HEK293 (cell line): ENCODE measurements around the gene FUT4.

Experiments
- CTCF ChIA-PET: fragments of 350-600 bp; formaldehyde crosslinking; extraction: SDS; loops from one replicate; lab custom pipeline; 2021; ENCODE audit warnings: antibody characterized with exemption; lab: Yijun Ruan, JAX
- POLR2A ChIA-PET: fragments of 300-600 bp; formaldehyde crosslinking; extraction: SDS; loops from one replicate; lab custom pipeline; 2020; ENCODE audit warnings: antibody characterized with exemption, inconsistent platforms; lab: Yijun Ruan, JAX
- H3K27ac ChIP-seq: fragments of 200-500 bp; sonication (Bioruptor generic); 2 replicates; pipeline ENCODE4 v1.5.1; 2014; ENCODE audit warnings: low read depth, low read length, control low read depth, inconsistent platforms; ENCODE audit errors: extremely low read depth
- H3K36me3 ChIP-seq, 2 experiments: fragments of 200-500 bp in 1 of 2; sonication (Bioruptor generic) in 1 of 2; 1 replicate in 1 of 2; 2 replicates in 1 of 2; pipeline ENCODE4 v1.5.1; 2014 to 2017; ENCODE audit warnings: inconsistent platforms in 2 of 2, low read length in 2 of 2; ENCODE audit not compliant: control insufficient read depth in 2 of 2, insufficient read depth in 1 of 2
- H3K4me1 ChIP-seq: fragments of 200-500 bp; sonication (Bioruptor generic); 2 replicates; pipeline ENCODE4 v1.5.1; 2014; ENCODE audit warnings: mild to moderate bottlenecking, low read length, inconsistent platforms; ENCODE audit not compliant: control insufficient read depth, insufficient read depth
- H3K4me3 ChIP-seq: 2 replicates; pipeline ENCODE4 v1.5.1; 2011; ENCODE audit warnings: low read depth, mild to moderate bottlenecking, control low read depth, low read length, moderate library complexity
- H3K9me3 ChIP-seq: fragments of 200-500 bp; sonication (Bioruptor generic); 2 replicates; pipeline ENCODE4 v1.5.1; 2014; ENCODE audit warnings: low read depth, low read length, inconsistent platforms; ENCODE audit not compliant: control insufficient read depth, insufficient read depth
- GLIS2 ChIP-seq: fragments of 450-650 bp; formaldehyde crosslinking; IDR thresholded peaks from 2 replicates; pipeline ENCODE4 v1.5.1; 2016; ENCODE audit warnings: missing biosample characterization, missing genetic modification characterization
- SCRT2 ChIP-seq: fragments of 450-650 bp; formaldehyde crosslinking; IDR thresholded peaks from 2 replicates; pipeline ENCODE4 v1.5.1; 2016; ENCODE audit warnings: missing biosample characterization, missing genetic modification characterization
- YY2 ChIP-seq: fragments of 450-650 bp; formaldehyde crosslinking; IDR thresholded peaks from 2 replicates; pipeline ENCODE4 v1.5.1; 2016; ENCODE audit warnings: missing biosample characterization, missing genetic modification characterization
- ZFP69B ChIP-seq: fragments of 450-650 bp; formaldehyde crosslinking; IDR thresholded peaks from 2 replicates; pipeline ENCODE4 v1.5.1; 2016; ENCODE audit warnings: missing biosample characterization, missing genetic modification characterization
- ZNF121 ChIP-seq: fragments of 450-650 bp; formaldehyde crosslinking; IDR thresholded peaks from 2 replicates; pipeline ENCODE4 v1.5.1; 2016; ENCODE audit warnings: missing biosample characterization, missing genetic modification characterization
- ZNF2 ChIP-seq: fragments of 450-650 bp; formaldehyde crosslinking; IDR thresholded peaks from 2 replicates; pipeline ENCODE4 v1.5.1; 2016; ENCODE audit warnings: missing biosample characterization, missing genetic modification characterization
- ZNF404 ChIP-seq: fragments of 450-650 bp; formaldehyde crosslinking; IDR thresholded peaks from 2 replicates; pipeline ENCODE4 v1.5.1; 2017; ENCODE audit warnings: missing biosample characterization, missing genetic modification characterization
- ZNF48 ChIP-seq: fragments of 450-650 bp; formaldehyde crosslinking; IDR thresholded peaks from 2 replicates; pipeline ENCODE4 v1.5.1; 2016; ENCODE audit warnings: missing biosample characterization, missing genetic modification characterization
- ZNF544 ChIP-seq: fragments of 450-650 bp; formaldehyde crosslinking; IDR thresholded peaks from 2 replicates; pipeline ENCODE4 v1.5.0; 2017; ENCODE audit warnings: missing biosample characterization, missing genetic modification characterization
- ZNF555 ChIP-seq: fragments of 450-650 bp; formaldehyde crosslinking; conservative IDR thresholded peaks from 2 replicates; pipeline ENCODE4 v1.5.1; 2017; ENCODE audit warnings: missing biosample characterization, mild to moderate bottlenecking, missing genetic modification characterization, inconsistent platforms
- ZNF558 ChIP-seq: fragments of 450-650 bp; formaldehyde crosslinking; IDR thresholded peaks from 2 replicates; pipeline ENCODE4 v1.5.1; 2016; ENCODE audit warnings: missing biosample characterization, missing genetic modification characterization
- ZNF600 ChIP-seq: fragments of 450-650 bp; formaldehyde crosslinking; IDR thresholded peaks from 2 replicates; pipeline ENCODE4 v1.5.1; 2016; ENCODE audit warnings: missing biosample characterization, missing genetic modification characterization
- ZNF658 ChIP-seq: fragments of 450-650 bp; formaldehyde crosslinking; IDR thresholded peaks from 2 replicates; pipeline ENCODE4; 2016; ENCODE audit warnings: missing biosample characterization, missing genetic modification characterization
- ZNF660 ChIP-seq: fragments of 450-650 bp; IDR thresholded peaks from 2 replicates; pipeline ENCODE4 v1.5.1; 2018; ENCODE audit warnings: missing biosample characterization, mild to moderate bottlenecking, missing genetic modification characterization
- ZNF670 ChIP-seq: fragments of 450-650 bp; formaldehyde crosslinking; IDR thresholded peaks from 2 replicates; pipeline ENCODE4 v1.5.1; 2016; ENCODE audit warnings: missing biosample characterization, missing genetic modification characterization, low read depth
- ZNF747 ChIP-seq: fragments of 450-650 bp; formaldehyde crosslinking; IDR thresholded peaks from 2 replicates; pipeline ENCODE4 v1.5.1; 2016; ENCODE audit warnings: missing biosample characterization, missing genetic modification characterization
- ZNF777 ChIP-seq: fragments of 450-650 bp; formaldehyde crosslinking; IDR thresholded peaks from 2 replicates; pipeline ENCODE4 v1.5.1; 2017; ENCODE audit warnings: missing biosample characterization, missing genetic modification characterization, borderline replicate concordance
- ZNF785 ChIP-seq: fragments of 450-650 bp; formaldehyde crosslinking; IDR thresholded peaks from 2 replicates; pipeline ENCODE4 v1.5.1; 2016; ENCODE audit warnings: missing biosample characterization, missing genetic modification characterization
- ZNF830 ChIP-seq: fragments of 450-650 bp; IDR thresholded peaks from 2 replicates; pipeline ENCODE4 v1.5.0; 2018; ENCODE audit warnings: missing biosample characterization, missing genetic modification characterization, low read depth, mild to moderate bottlenecking, moderate library complexity
- TF ChIP-seq, protein P1 (sequence below): fragments of 450-650 bp; formaldehyde crosslinking; IDR thresholded peaks from 2 replicates; pipeline ENCODE4 v1.5.1; 2017; ENCODE audit warnings: missing biosample characterization, missing genetic modification characterization
- TF ChIP-seq, protein P2 (sequence below): fragments of 450-650 bp; formaldehyde crosslinking; IDR thresholded peaks from 2 replicates; pipeline ENCODE4 v1.5.1; 2016; ENCODE audit warnings: missing biosample characterization, missing genetic modification characterization
- TF ChIP-seq, protein P3 (sequence below): fragments of 450-650 bp; formaldehyde crosslinking; IDR thresholded peaks from 2 replicates; pipeline ENCODE4; 2016; ENCODE audit warnings: missing biosample characterization, missing genetic modification characterization
- TF ChIP-seq, protein P4 (sequence below): fragments of 450-650 bp; formaldehyde crosslinking; IDR thresholded peaks from 2 replicates; pipeline ENCODE4 v1.5.1; 2016; ENCODE audit warnings: missing biosample characterization, missing genetic modification characterization

FUT4 gene

DNA sequence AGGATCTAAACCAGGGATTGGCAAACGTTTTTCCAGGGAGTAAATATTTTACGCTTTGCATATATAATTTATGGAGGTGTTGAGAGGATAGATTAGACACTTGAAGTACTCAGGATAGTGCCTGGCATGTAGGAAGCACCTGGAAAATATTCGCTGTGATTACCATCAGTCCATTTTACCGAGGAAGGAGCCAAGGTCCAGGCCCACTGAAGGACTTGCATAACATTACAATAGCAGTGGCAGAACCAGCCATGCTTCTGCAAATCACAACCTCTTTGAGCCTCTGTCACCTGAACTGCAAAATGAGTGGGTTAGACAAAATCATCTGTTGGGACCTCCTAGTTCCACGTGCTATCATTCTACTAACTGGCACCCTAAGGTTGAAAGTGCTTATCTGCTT, 5.4 kb downstream of the FUT4 start:
- ChIA-PET POLR2A (no interaction called here), CTCF (no interaction called here)
- Histone ChIP-seq H3K4me1 (no peaks in the 10 kb centered on the region; the same call in 1 of the 2 replicates), H3K27ac (no peak overlapping the region), H3K4me3 (no peak overlapping the region), H3K36me3 (no peaks in the 10 kb centered on the region), H3K9me3 (no peaks in the 10 kb centered on the region)
- TF ChIP-seq ZNF404 (no peak), ZNF600 (0 out of 2 replicates have a peak, but pooled peaks have one; percentile 39), ZNF670 (tag by site-specific recombination) (no peak)
- TF ChIP-seq, protein P1, sequence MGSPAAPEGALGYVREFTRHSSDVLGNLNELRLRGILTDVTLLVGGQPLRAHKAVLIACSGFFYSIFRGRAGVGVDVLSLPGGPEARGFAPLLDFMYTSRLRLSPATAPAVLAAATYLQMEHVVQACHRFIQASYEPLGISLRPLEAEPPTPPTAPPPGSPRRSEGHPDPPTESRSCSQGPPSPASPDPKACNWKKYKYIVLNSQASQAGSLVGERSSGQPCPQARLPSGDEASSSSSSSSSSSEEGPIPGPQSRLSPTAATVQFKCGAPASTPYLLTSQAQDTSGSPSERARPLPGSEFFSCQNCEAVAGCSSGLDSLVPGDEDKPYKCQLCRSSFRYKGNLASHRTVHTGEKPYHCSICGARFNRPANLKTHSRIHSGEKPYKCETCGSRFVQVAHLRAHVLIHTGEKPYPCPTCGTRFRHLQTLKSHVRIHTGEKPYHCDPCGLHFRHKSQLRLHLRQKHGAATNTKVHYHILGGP (tag by site-specific recombination) = no peak
- TF ChIP-seq, protein P2, sequence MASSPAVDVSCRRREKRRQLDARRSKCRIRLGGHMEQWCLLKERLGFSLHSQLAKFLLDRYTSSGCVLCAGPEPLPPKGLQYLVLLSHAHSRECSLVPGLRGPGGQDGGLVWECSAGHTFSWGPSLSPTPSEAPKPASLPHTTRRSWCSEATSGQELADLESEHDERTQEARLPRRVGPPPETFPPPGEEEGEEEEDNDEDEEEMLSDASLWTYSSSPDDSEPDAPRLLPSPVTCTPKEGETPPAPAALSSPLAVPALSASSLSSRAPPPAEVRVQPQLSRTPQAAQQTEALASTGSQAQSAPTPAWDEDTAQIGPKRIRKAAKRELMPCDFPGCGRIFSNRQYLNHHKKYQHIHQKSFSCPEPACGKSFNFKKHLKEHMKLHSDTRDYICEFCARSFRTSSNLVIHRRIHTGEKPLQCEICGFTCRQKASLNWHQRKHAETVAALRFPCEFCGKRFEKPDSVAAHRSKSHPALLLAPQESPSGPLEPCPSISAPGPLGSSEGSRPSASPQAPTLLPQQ (tag by site-specific recombination) = no peak

DNA sequence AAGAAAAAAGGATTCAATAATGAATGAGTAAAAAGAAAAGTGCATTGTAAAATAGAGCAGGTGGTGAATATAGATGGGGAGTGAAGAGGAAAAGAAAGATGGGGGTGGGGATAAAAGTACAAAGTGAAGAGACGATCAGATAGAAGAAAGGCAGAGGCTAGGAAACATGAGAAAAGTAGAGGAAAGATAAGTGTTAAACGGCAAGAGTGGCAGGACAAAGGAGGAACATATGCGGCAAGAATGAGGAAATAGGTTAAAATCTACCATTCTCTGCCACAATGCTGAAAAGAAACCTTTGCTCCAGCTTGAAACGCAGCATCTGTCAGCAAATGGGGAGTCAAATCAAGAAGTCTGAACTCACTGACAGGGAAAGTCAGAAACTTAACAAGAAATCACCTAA, 6.8 kb downstream of the FUT4 start:
- Histone ChIP-seq H3K9me3 (no peaks in the 10 kb centered on the region), H3K4me3 (no peak overlapping the region), H3K4me1 (no peaks in the 10 kb centered on the region; the same call in 1 of the 2 replicates), H3K36me3 (no peaks in the 10 kb centered on the region), H3K27ac (no peak overlapping the region)
- ChIA-PET CTCF (interaction anchor here (0.6 to 0.8 kb wide), 2 partner anchors 9 to 127 kb away, joined by 3 read pairs; no protein-coding TSS in a partner anchor), POLR2A (interaction anchor here (0.7 kb wide), 1 partner anchor 719 kb away, joined by 3 read pairs; no protein-coding TSS in a partner anchor)
- no peak for TF ChIP-seq ZNF660
- TF ChIP-seq ZNF48 (tag by site-specific recombination) = no peak
- TF ChIP-seq, protein P3, sequence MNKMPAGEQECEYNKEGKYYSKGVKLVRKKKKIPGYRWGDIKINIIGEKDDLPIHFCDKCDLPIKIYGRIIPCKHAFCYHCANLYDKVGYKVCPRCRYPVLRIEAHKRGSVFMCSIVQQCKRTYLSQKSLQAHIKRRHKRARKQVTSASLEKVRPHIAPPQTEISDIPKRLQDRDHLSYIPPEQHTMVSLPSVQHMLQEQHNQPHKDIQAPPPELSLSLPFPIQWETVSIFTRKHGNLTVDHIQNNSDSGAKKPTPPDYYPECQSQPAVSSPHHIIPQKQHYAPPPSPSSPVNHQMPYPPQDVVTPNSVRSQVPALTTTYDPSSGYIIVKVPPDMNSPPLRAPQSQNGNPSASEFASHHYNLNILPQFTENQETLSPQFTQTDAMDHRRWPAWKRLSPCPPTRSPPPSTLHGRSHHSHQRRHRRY (tag by site-specific recombination) = no peak
- TF ChIP-seq ZNF785 (tag by site-specific recombination) = no peak
- TF ChIP-seq GLIS2 (tag by site-specific recombination) = no peak

DNA sequence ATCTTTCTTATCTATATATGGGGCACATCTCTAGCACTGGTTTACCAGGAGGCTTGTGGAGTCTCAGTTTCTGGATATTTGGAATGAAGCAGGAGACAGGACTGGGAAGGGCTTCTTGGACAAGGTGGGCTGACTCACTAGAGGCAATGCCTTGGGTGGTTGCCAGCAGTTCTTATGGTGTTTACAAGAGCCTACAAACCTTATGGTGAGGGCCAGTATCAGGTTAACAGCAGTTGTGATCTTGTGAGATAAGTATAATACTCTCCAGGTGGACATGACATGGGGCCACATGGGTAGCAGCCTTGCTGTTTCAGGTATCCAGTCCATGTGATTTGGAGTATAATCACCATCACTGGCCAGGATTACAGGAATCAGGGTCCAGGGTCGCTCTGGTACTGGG, 10.2 kb downstream of the FUT4 start:
- H3K4me1 ChIP-seq = no peaks in the 10 kb centered on the region; the same call in 1 of the 2 replicates
- TF ChIP-seq ZNF2 (tag by site-specific recombination) (no peak), ZNF555 (no peak), SCRT2 (no peak), ZNF830 (tag by site-specific recombination) (no peak), ZNF558 (tag by site-specific recombination) (no peak), YY2 (tag by site-specific recombination) (no peak), ZNF48 (tag by site-specific recombination) (no peak), ZNF747 (no peak), ZNF777 (tag by site-specific recombination) (no peak), ZNF544 (tag by site-specific recombination) (no peak), ZFP69B (no peak), ZNF658 (tag by site-specific recombination) (no peak), ZNF121 (tag by site-specific recombination) (no peak)
- TF ChIP-seq, protein P4, sequence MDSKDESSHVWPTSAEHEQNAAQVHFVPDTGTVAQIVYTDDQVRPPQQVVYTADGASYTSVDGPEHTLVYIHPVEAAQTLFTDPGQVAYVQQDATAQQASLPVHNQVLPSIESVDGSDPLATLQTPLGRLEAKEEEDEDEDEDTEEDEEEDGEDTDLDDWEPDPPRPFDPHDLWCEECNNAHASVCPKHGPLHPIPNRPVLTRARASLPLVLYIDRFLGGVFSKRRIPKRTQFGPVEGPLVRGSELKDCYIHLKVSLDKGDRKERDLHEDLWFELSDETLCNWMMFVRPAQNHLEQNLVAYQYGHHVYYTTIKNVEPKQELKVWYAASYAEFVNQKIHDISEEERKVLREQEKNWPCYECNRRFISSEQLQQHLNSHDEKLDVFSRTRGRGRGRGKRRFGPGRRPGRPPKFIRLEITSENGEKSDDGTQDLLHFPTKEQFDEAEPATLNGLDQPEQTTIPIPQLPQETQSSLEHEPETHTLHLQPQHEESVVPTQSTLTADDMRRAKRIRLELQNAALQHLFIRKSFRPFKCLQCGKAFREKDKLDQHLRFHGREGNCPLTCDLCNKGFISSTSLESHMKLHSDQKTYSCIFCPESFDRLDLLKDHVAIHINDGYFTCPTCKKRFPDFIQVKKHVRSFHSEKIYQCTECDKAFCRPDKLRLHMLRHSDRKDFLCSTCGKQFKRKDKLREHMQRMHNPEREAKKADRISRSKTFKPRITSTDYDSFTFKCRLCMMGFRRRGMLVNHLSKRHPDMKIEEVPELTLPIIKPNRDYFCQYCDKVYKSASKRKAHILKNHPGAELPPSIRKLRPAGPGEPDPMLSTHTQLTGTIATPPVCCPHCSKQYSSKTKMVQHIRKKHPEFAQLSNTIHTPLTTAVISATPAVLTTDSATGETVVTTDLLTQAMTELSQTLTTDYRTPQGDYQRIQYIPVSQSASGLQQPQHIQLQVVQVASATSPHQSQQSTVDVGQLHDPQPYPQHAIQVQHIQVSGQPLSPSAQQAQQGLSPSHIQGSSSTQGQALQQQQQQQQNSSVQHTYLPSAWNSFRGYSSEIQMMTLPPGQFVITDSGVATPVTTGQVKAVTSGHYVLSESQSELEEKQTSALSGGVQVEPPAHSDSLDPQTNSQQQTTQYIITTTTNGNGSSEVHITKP (tag by site-specific recombination) = no peak
- TF ChIP-seq, all 188 proteins: peak for 0
- no peaks in the 10 kb centered on the region for H3K9me3 ChIP-seq
- H3K4me3 ChIP-seq = no peak overlapping the region
- ChIA-PET POLR2A (interaction anchor here (1.9 kb wide), 1 partner anchor 10 kb away, joined by 6 read pairs; the partner anchor contains the start of gene FUT4), CTCF (interaction anchor here (0.6 kb wide), 1 partner anchor 34 kb away, joined by 3 read pairs; no protein-coding TSS in a partner anchor)
- H3K36me3 ChIP-seq = no peaks in the 10 kb centered on the region
- no peak overlapping the region for H3K27ac ChIP-seq
